Sigmoid colon (tissue), 4 donors: Measurements from ENCODE around the gene CREB3L2.

Source experiments
- CTCF ChIP-seq, 4 experiments: fragments of 450-650 bp in 3 of 4; fragments of 200-600 bp in 1 of 4; IDR thresholded peaks; one replicate each; pipeline ENCODE4 v1.5.1; 2016 to 2019; ENCODE audit warnings: antibody characterized with exemption in 4 of 4, mild to moderate bottlenecking in 3 of 4, moderate library complexity in 2 of 4
- EP300 ChIP-seq, 4 donors: sonication (generic); formaldehyde crosslinking; IDR thresholded peaks; one replicate each; pipeline ENCODE4 v1.6.1; 2017; ENCODE audit warnings: antibody characterized with exemption in 4 of 4
- POLR2A ChIP-seq, 2 donors: fragments of 450-650 bp; IDR thresholded peaks; one replicate each; pipeline ENCODE4 v1.6.1; 2016; ENCODE audit warnings: antibody characterized with exemption in 2 of 2, mild to moderate bottlenecking in 2 of 2, moderate library complexity in 2 of 2
- POLR2AphosphoS5 ChIP-seq, 4 donors: sonication (generic); formaldehyde crosslinking; IDR thresholded peaks; one replicate each; pipeline ENCODE4 v1.6.1; 2017; ENCODE audit warnings: antibody characterized with exemption in 4 of 4

- TF ChIP-seq CTCF (IDR thresholded peaks at IDR 0.05) = no peak
- no peak for TF ChIP-seq POLR2AphosphoS5 (IDR thresholded peaks at IDR 0.05)
- TF ChIP-seq POLR2A (IDR thresholded peaks at IDR 0.05) = no peak
- no peak for TF ChIP-seq EP300 (IDR thresholded peaks at IDR 0.05)
Measured at GRCh38 chr7:137880432-137880831, 121.5 kb downstream of the CREB3L2 start.
